ENCODE results near the gene ENOX1.

Gene ENOX1

GRCh38 chr13:43260999-43261398 lies 525.8 kb downstream of the ENOX1 start:
- no peak overlapping the region for H3K4me3 ChIP-seq (ENCODE audit: low read length)
- TF ChIP-seq CTCF (conservative IDR thresholded peaks at IDR 0.05; ENCODE audit: low read length) = no peak
- DNase-seq (ENCODE audit: low read depth) = peak; percentile 77

DNA sequence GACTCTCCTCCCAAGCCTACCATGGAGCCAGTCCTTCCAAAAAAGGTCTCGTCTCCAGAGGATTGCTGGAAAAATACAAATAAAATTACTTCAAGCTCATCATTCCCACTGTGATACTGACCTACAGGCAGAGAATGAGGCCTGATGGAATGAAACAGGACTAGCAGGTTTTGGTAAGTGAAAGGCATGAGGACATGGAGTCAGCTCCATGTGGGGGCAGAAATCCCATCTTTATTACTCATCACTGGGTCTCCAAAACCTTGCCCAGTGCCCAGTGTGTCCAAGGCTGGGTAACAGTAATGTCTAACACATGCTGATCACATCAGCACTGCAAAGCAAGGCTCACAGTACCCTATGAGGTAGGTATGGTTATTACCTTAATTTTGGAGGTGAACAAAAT lies 528.0 kb downstream of the ENOX1 start:
- no peak for TF ChIP-seq CTCF (conservative IDR thresholded peaks at IDR 0.05; ENCODE audit: low read length)
- no peak overlapping the region for H3K4me3 ChIP-seq (ENCODE audit: low read length)
- no peak for DNase-seq (ENCODE audit: low read depth)

DNA sequence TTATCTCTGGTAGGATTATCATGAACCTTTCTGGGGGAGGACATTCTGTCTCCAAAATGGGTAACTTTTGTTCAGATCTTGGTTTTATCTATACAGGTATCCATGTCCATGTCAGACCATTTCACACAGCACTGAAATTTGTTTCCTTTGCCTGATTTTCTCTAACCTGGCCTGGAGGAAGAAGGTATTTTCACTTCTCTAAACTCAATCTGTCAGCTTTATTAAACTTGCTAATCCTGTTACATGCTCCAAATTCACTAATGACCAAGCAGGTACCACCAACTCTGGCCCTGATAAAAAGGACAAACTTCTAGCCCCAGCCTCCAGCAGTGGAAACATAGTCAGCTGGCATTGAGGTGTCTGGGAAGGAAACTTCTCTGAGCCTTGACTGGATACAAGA lies 529.0 kb downstream of the ENOX1 start:
- H3K4me3 ChIP-seq (ENCODE audit: low read length) = no peak overlapping the region
- DNase-seq (ENCODE audit: low read depth) = no peak
- TF ChIP-seq CTCF (conservative IDR thresholded peaks at IDR 0.05; ENCODE audit: low read length) = no peak

DNA sequence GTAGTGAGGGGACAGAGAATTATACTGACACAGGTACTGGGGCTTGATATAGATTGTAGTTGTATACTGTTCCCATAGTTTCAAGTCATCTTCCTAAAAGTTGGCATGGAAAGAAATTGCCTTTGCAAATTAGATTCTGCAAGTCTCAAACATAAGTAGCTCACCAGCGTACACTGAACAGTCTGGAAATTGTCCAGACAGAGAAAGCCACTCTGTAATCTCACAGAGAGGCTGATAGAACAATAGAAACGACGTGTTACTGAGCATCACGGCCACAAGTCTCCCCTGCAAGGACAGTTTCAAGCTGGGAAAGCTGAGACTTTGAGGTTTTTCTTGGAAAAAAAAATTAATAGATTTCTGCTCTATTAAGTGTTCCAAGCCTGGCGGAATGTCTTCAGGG lies 534.8 kb downstream of the ENOX1 start:
- H3K4me3 ChIP-seq (ENCODE audit: low read length) = no peak overlapping the region
- TF ChIP-seq CTCF (conservative IDR thresholded peaks at IDR 0.05; ENCODE audit: low read length) = no peak
- DNase-seq (ENCODE audit: low read depth) = no peak

GRCh38 chr13:43246382-43246781 lies 540.4 kb downstream of the ENOX1 start:
- DNase-seq (ENCODE audit: low read depth) = no peak
- no peak for TF ChIP-seq CTCF (conservative IDR thresholded peaks at IDR 0.05; ENCODE audit: low read length)
- no peak overlapping the region for H3K4me3 ChIP-seq (ENCODE audit: low read length)

GRCh38 chr13:43245374-43245964 lies 541.3 kb downstream of the ENOX1 start:
- TF ChIP-seq CTCF (conservative IDR thresholded peaks at IDR 0.05; ENCODE audit: low read length) = no peak
- DNase-seq (ENCODE audit: low read depth) = peak; percentile 93
- H3K4me3 ChIP-seq (ENCODE audit: low read length) = no peak overlapping the region

- H3K4me3 ChIP-seq (ENCODE audit: low read length) = no peak overlapping the region
- TF ChIP-seq CTCF (conservative IDR thresholded peaks at IDR 0.05; ENCODE audit: low read length) = no peak
- no peak for DNase-seq (ENCODE audit: low read depth)
Measured at GRCh38 chr13:43244481-43244880, 542.3 kb downstream of the ENOX1 start.
